ENCODE measurements around the gene CDC45. TPM values are rescaled to one million over a fixed set of nuclear protein-coding genes. Genes with fewer than 3 reads are reported as not detected.

The CDC45 gene
- total and polyA plus RNA-seq, 2 of the 13 experiments (the other 11 are each of a cell fraction or from before 2014, with no cell fraction given), result 14.4 to 36.3 TPM

DNA sequence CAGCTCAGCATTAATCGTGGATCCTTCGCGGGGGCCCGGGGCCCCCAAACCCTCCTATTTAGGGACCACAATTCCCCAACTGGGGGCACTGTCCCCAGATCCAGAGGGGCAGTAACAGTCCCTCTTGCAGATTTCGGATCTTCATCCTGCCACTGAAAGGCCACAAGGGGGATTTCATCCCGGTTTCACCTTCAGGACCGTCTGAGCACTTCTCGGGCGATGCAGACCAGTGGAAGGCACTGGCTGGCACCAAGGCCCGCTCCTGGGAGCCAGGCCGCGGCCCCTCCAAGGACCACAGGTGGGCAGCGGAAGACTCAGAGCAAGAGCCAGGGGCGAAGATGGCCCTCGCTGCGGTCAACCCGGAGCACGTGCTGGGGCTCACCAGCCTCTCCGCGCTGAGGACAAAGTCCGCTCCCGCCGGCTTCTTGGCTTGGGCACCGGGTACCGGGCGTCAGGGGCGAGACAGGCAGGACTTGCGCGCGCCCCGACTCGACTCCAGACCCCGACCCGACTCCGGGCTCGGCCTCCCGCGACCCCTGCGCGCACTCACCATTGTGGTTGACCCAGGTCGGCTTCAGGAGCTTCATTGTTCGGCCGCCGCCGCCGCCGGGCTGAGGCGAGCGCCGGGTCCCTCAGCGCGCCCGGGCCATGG lies 48.7 kb upstream of the CDC45 start (continued):
- 0 out of 2 replicates have a peak, but pooled peaks have one; percentile 30 for TF ChIP-seq ELF3 (CRISPR knock-in tag; IDR thresholded peaks at IDR 0.05)
- peak; percentile 66; the same call in 1 of the 2 replicates for TF ChIP-seq REPIN1 (CRISPR knock-in tag; IDR thresholded peaks at IDR 0.05; ENCODE audit: borderline replicate concordance, low read depth)
- no peak for TF ChIP-seq POLR2G (IDR thresholded peaks at IDR 0.05; ENCODE audit: low read depth, low read length)
- no peak for TF ChIP-seq JUN (CRISPR knock-in tag; IDR thresholded peaks at IDR 0.05)
- no peak for TF ChIP-seq ZNF232 (CRISPR knock-in tag; IDR thresholded peaks at IDR 0.05; ENCODE audit: borderline replicate concordance)
- no peak for TF ChIP-seq CEBPG (CRISPR knock-in tag; IDR thresholded peaks at IDR 0.05)
- peak; percentile 31; the same call in 1 of the 2 replicates for TF ChIP-seq HOXD1 (CRISPR knock-in tag; IDR thresholded peaks at IDR 0.05)
- no peak for TF ChIP-seq ZNF619 (CRISPR knock-in tag; IDR thresholded peaks at IDR 0.05)
- TF ChIP-seq, protein P1, sequence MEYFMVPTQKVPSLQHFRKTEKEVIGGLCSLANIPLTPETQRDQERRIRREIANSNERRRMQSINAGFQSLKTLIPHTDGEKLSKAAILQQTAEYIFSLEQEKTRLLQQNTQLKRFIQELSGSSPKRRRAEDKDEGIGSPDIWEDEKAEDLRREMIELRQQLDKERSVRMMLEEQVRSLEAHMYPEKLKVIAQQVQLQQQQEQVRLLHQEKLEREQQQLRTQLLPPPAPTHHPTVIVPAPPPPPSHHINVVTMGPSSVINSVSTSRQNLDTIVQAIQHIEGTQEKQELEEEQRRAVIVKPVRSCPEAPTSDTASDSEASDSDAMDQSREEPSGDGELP (IDR thresholded peaks at IDR 0.05; ENCODE audit: borderline replicate concordance, low read depth), result no peak
- TF ChIP-seq U2AF2 (IDR thresholded peaks at IDR 0.05; ENCODE audit: low read depth, low read length), result no peak
- TF ChIP-seq ZNF333 (CRISPR knock-in tag; IDR thresholded peaks at IDR 0.05; ENCODE audit: borderline replicate concordance), result 0 out of 2 replicates have a peak, but pooled peaks have one; percentile 44
- no peak for TF ChIP-seq ZNF441 (CRISPR knock-in tag; IDR thresholded peaks at IDR 0.05; ENCODE audit: borderline replicate concordance)
- no peak for TF ChIP-seq ZNF253 (CRISPR knock-in tag; IDR thresholded peaks at IDR 0.05; ENCODE audit: borderline replicate concordance)
- TF ChIP-seq, protein P2, sequence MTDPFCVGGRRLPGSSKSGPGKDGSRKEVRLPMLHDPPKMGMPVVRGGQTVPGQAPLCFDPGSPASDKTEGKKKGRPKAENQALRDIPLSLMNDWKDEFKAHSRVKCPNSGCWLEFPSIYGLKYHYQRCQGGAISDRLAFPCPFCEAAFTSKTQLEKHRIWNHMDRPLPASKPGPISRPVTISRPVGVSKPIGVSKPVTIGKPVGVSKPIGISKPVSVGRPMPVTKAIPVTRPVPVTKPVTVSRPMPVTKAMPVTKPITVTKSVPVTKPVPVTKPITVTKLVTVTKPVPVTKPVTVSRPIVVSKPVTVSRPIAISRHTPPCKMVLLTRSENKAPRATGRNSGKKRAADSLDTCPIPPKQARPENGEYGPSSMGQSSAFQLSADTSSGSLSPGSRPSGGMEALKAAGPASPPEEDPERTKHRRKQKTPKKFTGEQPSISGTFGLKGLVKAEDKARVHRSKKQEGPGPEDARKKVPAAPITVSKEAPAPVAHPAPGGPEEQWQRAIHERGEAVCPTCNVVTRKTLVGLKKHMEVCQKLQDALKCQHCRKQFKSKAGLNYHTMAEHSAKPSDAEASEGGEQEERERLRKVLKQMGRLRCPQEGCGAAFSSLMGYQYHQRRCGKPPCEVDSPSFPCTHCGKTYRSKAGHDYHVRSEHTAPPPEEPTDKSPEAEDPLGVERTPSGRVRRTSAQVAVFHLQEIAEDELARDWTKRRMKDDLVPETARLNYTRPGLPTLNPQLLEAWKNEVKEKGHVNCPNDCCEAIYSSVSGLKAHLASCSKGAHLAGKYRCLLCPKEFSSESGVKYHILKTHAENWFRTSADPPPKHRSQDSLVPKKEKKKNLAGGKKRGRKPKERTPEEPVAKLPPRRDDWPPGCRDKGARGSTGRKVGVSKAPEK (CRISPR knock-in tag; IDR thresholded peaks at IDR 0.05; ENCODE audit: borderline replicate concordance), result no peak
- TF ChIP-seq, protein P3, sequence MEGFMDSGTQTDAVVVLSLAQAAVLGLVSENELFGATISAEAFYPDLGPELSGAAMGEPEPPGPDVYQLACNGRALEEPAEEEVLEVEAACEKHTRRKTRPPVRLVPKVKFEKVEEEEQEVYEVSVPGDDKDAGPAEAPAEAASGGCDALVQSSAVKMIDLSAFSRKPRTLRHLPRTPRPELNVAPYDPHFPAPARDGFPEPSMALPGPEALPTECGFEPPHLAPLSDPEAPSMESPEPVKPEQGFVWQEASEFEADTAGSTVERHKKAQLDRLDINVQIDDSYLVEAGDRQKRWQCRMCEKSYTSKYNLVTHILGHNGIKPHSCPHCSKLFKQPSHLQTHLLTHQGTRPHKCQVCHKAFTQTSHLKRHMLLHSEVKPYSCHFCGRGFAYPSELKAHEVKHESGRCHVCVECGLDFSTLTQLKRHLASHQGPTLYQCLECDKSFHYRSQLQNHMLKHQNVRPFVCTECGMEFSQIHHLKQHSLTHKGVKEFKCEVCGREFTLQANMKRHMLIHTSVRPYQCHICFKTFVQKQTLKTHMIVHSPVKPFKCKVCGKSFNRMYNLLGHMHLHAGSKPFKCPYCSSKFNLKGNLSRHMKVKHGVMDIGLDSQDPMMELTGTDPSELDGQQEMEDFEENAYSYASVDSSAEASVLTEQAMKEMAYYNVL (CRISPR knock-in tag; IDR thresholded peaks at IDR 0.05; ENCODE audit: borderline replicate concordance), result peak; percentile 61; the same call in 1 of the 2 replicates
- TF ChIP-seq, protein P4, sequence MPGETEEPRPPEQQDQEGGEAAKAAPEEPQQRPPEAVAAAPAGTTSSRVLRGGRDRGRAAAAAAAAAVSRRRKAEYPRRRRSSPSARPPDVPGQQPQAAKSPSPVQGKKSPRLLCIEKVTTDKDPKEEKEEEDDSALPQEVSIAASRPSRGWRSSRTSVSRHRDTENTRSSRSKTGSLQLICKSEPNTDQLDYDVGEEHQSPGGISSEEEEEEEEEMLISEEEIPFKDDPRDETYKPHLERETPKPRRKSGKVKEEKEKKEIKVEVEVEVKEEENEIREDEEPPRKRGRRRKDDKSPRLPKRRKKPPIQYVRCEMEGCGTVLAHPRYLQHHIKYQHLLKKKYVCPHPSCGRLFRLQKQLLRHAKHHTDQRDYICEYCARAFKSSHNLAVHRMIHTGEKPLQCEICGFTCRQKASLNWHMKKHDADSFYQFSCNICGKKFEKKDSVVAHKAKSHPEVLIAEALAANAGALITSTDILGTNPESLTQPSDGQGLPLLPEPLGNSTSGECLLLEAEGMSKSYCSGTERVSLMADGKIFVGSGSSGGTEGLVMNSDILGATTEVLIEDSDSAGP (CRISPR knock-in tag; IDR thresholded peaks at IDR 0.05; ENCODE audit: borderline replicate concordance), result no peak; the same call in 1 of the 2 replicates
- no peak for TF ChIP-seq ZNF749 (CRISPR knock-in tag; IDR thresholded peaks at IDR 0.05; ENCODE audit: borderline replicate concordance)
- TF ChIP-seq JUND (CRISPR knock-in tag; IDR thresholded peaks at IDR 0.05), result no peak
- TF ChIP-seq ZNF629 (CRISPR knock-in tag; conservative IDR thresholded peaks at IDR 0.05), result no peak
- peak; percentile 44; the same call in 1 of the 2 replicates for TF ChIP-seq PHF8 (CRISPR knock-in tag; IDR thresholded peaks at IDR 0.05)
- no peak for TF ChIP-seq RFX1 (IDR thresholded peaks at IDR 0.05)
- TF ChIP-seq RFXANK (CRISPR knock-in tag; IDR thresholded peaks at IDR 0.05), result no peak

All from HepG2 (cell line).